Measurements from ENCODE around the gene NCOA1.
A peak's percentile ranks its signal among the peaks of the same experiment; 100 is the strongest.
"Not testable (repeated sequence)": the region's sequence is repeated elsewhere in the genome, so short reads cannot be mapped to it uniquely, and the experiment has no call there.

NCOA1 gene

DNA sequence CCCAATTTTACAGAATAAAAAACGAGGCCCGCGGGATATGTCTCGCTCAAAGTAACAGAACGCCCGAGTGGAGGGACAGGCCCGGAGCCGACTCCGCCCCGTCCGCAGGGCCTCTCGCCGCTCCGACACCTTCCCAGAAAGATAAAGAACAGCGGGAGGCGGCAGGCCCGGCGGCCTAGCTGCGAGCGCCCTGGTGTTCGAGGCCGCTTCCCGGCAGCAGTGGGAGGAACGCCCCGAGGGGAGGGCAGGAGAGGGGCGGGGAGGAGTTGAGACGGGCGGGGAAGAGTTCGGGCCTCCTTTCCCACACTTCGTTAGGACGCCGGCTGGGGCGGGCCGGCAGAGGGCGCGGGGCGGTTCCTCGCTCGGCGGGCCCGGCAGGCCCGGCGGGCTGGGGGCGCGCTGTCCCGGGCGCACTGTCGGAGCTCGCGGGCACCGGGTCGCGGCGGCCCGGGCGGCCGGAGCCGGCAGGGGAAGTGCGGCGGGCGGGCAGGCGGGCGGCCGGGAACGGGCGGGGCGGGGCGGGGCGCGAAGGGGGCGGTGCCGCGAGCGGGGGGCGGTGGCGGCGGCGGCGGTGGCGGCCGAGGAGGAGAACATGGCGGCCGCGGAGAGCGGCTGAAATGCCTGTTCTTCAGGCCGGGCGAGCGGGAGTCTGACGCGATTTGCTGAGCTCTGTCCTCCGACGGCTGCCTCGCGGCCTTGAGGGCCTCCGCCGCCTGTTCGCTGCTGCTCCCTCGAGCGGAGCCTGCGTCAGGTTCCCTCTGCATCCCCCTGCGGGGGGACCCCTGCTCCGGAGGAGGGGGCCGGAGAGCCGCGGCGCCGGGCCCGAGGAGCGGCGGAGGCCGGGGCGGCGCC is at the start of gene NCOA1:
TSS of gene NCOA1 (plus strand) at position 565 of the 852 bp plus-strand sequence. CDS start 167,424 bp downstream, outside the sequence.
- DNase-seq: peak; percentile 76

DNA sequence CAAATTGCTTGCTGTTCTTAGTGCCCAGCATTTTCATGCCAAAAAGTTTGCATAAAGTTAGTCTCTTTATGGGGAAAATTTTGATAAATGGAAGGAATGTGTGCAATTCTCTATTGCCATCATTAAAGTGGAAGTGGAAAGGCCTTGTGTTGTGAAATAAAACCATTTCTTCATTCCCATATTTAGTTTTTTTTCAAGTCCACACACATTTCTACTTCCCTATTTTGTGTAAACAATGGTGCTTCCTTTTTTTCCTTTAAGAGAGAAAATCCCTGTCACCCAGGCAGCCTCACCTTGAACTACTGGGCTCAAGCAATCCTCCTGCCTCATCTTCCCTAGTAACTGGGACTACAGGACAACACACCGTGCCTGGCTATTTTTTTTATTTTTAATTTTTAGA is 42.3 kb upstream of the NCOA1 start:
- no peak for DNase-seq

- DNase-seq: no peak
Measured at GRCh38 chr2:24449344-24449743, 41.7 kb upstream of the NCOA1 start.

GRCh38 chr2:24451805-24452501 is 39.1 kb upstream of the NCOA1 start:
- no peak for DNase-seq

GRCh38 chr2:24452502-24452885 is 38.6 kb upstream of the NCOA1 start:
- DNase-seq: no peak

DNA sequence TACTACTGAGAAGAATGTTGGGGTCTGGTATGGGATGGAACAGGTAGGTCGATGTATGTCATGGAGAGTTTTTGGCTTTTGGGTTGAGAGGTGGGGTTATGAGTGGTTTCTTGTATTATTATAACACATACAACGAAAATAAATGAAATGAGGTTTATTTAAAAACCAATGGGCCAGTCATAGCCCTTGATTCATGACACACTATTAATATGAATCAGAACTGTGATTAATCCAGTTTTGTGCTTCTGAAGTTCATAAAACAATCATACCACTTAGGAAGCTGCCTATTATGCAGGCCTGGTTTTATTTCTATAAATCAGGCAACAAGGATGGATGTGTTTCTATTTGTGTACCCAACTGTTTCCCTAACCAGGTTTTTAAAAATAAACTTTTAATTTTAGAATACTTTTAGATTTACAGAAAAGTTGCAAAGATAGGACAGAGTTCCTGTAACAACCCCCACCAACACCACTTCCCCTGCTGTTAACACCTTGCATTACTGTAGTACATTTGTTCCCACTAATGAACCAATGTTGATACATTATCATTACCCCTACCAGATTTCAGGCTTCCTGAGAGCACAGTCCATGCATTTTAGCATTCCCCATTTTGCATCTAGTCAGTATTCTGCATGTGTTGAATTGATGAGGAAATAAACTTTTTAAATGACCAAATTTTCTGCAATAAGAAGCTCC is 37.5 kb upstream of the NCOA1 start:
- DNase-seq: no peak

- DNase-seq: no peak
Measured at GRCh38 chr2:24454294-24454693, 36.8 kb upstream of the NCOA1 start.

DNA sequence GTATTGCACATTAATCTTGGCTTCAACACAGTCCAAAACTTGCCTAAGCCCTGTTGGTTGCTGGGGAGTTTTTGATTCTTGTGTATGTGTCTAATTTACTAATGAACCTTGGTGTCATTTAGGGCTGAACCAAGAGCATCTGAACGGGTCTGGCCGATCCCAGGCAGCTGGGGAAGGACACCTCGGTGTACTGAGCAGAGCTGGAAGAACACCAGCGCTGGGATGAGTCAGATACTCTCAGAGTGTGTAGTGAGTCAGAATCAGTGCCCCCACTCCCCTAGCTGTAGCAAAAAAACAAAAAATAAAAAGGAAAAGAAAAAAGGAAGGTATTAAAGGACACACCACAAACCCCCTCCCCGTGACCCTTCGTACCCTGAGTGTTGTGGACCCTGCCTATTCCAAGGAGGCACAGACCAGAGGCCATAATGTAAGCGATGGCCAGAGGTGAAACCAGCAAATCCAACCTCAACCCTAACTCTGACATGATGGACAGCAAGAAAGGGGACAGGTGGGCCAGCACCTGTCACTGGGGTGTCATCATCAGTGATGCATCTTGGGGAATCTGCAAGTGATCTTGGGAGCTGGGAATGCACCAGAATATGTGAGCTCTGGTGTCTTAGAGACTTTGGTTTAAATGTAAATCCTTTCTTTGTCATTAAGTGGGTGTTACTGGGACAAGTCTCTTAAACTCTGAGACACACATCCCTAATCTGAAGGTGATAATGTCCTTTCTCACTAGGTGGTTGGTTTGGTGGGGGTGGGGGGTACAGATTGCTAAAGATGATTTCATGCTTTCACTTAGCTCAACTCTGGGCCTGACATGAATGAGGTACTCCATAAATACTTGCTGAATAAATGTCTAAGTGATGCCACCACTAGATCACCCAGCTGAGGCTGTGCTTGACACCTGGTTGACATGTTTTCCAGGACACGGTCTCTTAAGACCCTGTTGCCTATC is 34.2 kb upstream of the NCOA1 start:
- no peak for DNase-seq

- no peak for DNase-seq
Measured at GRCh38 chr2:24457696-24458386, 33.2 kb upstream of the NCOA1 start.

GRCh38 chr2:24459224-24460161 is 31.6 kb upstream of the NCOA1 start:
- DNase-seq: no peak

GRCh38 chr2:24461685-24462084 is 29.4 kb upstream of the NCOA1 start:
- no peak for DNase-seq

DNA sequence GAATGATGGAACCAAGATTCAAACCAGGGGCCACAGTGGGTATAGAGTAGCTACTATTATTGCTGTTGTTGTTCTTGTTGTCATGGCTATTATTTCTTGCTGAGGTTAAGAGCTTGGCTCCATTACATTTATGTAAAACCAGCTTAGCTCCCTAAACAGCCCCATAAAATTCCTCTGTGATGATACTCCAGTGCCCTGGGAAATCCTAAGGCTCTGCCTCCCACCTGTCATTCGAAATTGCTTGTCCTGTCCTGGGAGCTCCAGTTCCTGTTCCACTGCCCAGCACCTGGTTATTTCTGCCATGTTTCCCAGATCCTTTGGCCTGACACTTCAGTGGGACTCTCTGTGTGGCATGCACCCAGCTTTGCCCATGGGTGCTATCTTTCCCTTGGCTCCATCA is 27.8 kb upstream of the NCOA1 start:
- DNase-seq: no peak

GRCh38 chr2:24466871-24467870 is 23.9 kb upstream of the NCOA1 start:
- DNase-seq: no peak

DNA sequence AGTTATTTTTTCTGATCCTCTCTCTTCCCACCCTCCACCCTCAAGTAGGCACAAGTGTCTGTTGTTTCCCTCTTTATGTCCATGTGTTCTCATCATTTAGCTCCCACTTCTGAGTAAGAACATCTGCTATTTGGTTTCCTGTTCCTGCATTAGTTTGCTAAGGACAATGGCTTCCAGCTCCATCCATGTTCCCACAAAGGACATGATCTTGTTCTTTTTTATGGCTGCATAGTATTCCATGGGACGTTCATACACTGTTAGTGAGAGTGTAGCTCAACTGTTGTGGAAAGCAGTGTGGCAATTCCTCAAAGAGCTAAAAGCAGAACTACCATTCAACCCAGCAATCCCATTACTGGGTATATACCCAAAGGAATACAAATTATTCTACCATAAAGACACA is 22.6 kb upstream of the NCOA1 start:
- not testable (repeated sequence) for DNase-seq

- DNase-seq: no peak
Measured at GRCh38 chr2:24469148-24469650, 21.9 kb upstream of the NCOA1 start.

DNA sequence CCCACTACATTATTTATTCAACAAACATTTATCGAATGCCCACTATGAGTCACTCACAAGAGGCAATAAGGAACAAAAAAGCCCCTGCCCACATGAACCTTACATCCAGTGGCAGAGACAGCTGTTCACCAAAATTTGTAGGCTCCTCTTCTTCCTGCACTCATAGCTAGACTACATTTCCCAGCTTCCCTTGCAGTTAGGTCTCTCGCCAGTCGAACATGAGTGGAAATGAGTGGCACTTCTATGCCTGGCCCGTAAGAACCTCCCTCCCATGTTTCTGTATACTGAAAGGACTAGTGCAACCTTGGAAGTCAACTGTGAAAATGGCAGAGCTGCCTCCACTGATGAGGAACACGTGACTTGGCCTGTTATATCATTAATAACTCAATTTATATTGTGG is 19.4 kb upstream of the NCOA1 start:
- no peak for DNase-seq

- no peak for DNase-seq
Measured at GRCh38 chr2:24472416-24472815, 18.6 kb upstream of the NCOA1 start.

GRCh38 chr2:24473626-24474025 is 17.4 kb upstream of the NCOA1 start:
- no peak for DNase-seq

GRCh38 chr2:24474053-24474452 is 17.0 kb upstream of the NCOA1 start:
- no peak for DNase-seq
